H1 (cell line): ENCODE data around the gene PC. TPM values are rescaled to one million over a fixed set of nuclear protein-coding genes. Genes with fewer than 3 reads are reported as not detected.

Experiments used
- CTCF ChIA-PET: fragments of 300-600 bp; sonication (Branson Sonifier 250); formaldehyde crosslinking; loops from one replicate; lab custom pipeline; 2021; ENCODE audit not compliant: partially characterized antibody; lab: Charles Lee
- POLR2A ChIA-PET: fragments of 300-600 bp; sonication (Branson Sonifier 250); formaldehyde crosslinking; loops from one replicate; lab custom pipeline; 2021; ENCODE audit warnings: inconsistent platforms; ENCODE audit not compliant: partially characterized antibody; lab: Charles Lee
- DNase-seq, 2 experiments: peaks; one replicate each; pipeline versions ENCODE4 v3.0.0 to v3.0.0-alpha.2; 2010 to 2022; ENCODE audit warnings: low spot score in 2 of 2, low read depth in 1 of 2, mixed read lengths in 1 of 2
- FAIRE-seq: peaks from 2 replicates; lab custom pipeline; 2011; peaks lifted over from hg19 to GRCh38; lab: Jason Lieb, UNC
- H2AFZ ChIP-seq: 2 replicates; pipeline ENCODE4 v1.8.1; 2012; ENCODE audit warnings: low read length, inconsistent platforms
- H2AK5ac ChIP-seq: 2 replicates; pipeline ENCODE4 v1.6.1; 2013; ENCODE audit warnings: low read depth, low read length
- H2BK120ac ChIP-seq: replicated peaks from 2 replicates; pipeline ENCODE3; 2013; ENCODE audit warnings: low read depth, low read length, inconsistent platforms
- H2BK12ac ChIP-seq: 2 replicates; pipeline ENCODE4 v1.6.1; 2013; ENCODE audit warnings: low read depth, low read length
- H2BK15ac ChIP-seq: 2 replicates; pipeline ENCODE4 v1.6.1; 2013; ENCODE audit warnings: low read length
- H2BK20ac ChIP-seq: 2 replicates; pipeline ENCODE4 v1.6.1; 2013; ENCODE audit warnings: low read length
- H2BK5ac ChIP-seq: 2 replicates; pipeline ENCODE4 v1.6.1; 2013; ENCODE audit warnings: low read depth, low read length
- H3K14ac ChIP-seq: 2 replicates; pipeline ENCODE4 v1.6.1; 2013; ENCODE audit warnings: inconsistent platforms; ENCODE audit not compliant: insufficient read length
- H3K18ac ChIP-seq: 2 replicates; pipeline ENCODE4 v1.6.1; 2013; ENCODE audit warnings: low read length; ENCODE audit errors: extremely low read depth
- H3K23ac ChIP-seq: 2 replicates; pipeline ENCODE4 v1.6.1; 2013; ENCODE audit warnings: inconsistent platforms; ENCODE audit not compliant: insufficient read length
- H3K23me2 ChIP-seq: 2 replicates; pipeline ENCODE4 v1.6.1; 2013; ENCODE audit warnings: low read depth, low read length
- H3K27ac ChIP-seq: 2 replicates; pipeline ENCODE4 v1.6.1; 2011; ENCODE audit warnings: low read depth, low read length, inconsistent platforms
- H3K27me3 ChIP-seq, 4 experiments: replicated peaks in 1 of 4; 1 replicate in 1 of 4; 2 replicates in 3 of 4; pipeline versions ENCODE4 v1.6.1 to v1.8.1; 2011 to 2013; ENCODE audit warnings: low read length in 3 of 4, mild to moderate bottlenecking in 3 of 4, inconsistent platforms in 2 of 4, mixed read lengths in 2 of 4, moderate library complexity in 1 of 4; ENCODE audit not compliant: control insufficient read depth in 3 of 4, insufficient read depth in 3 of 4; ENCODE audit errors: extremely low read depth in 1 of 4
- H3K36me3 ChIP-seq, 4 experiments: 2 replicates each; pipeline versions ENCODE4 v1.6.1 to v1.8.1; 2011 to 2013; ENCODE audit warnings: mild to moderate bottlenecking in 4 of 4, low read length in 3 of 4, moderate library complexity in 2 of 4, control low read depth in 1 of 4, inconsistent platforms in 1 of 4; ENCODE audit not compliant: insufficient read depth in 4 of 4, control insufficient read depth in 2 of 4
- H3K4ac ChIP-seq: replicated peaks from 2 replicates; pipeline ENCODE3; 2013; ENCODE audit warnings: low read length, low read depth, mixed read lengths, inconsistent platforms; ENCODE audit not compliant: insufficient read length
- H3K4me1 ChIP-seq, 4 experiments: replicated peaks in 1 of 4; 1 replicate in 1 of 4; 2 replicates in 3 of 4; pipeline versions ENCODE4 v1.6.1 to v1.8.1; 2011 to 2013; ENCODE audit warnings: low read length in 3 of 4, inconsistent platforms in 2 of 4, mixed read lengths in 1 of 4; ENCODE audit not compliant: insufficient read depth in 4 of 4, control insufficient read depth in 3 of 4
- H3K4me2 ChIP-seq, 2 experiments: 2 replicates each; pipeline versions ENCODE4 v1.6.1 to v1.8.1; 2011 to 2013; ENCODE audit warnings: low read depth in 2 of 2, low read length in 2 of 2, control low read depth in 1 of 2, inconsistent platforms in 1 of 2, mild to moderate bottlenecking in 1 of 2; ENCODE audit not compliant: insufficient read depth in 1 of 2
- H3K4me3 ChIP-seq, 4 experiments: fragments of 200-600, 300-600 bp in 1 of 4; sonication (generic), shearing (Covaris generic), sonication (Bioruptor Twin) in 1 of 4; 2 replicates each; pipeline versions ENCODE4 v1.5.1 to v1.8.1; 2011 to 2016; ENCODE audit warnings: low read length in 4 of 4, low read depth in 3 of 4, control low read depth in 2 of 4, inconsistent platforms in 2 of 4, mild to moderate bottlenecking in 2 of 4, mixed read lengths in 1 of 4, moderate library complexity in 1 of 4; ENCODE audit not compliant: insufficient read depth in 2 of 4; ENCODE audit errors: extremely low read depth in 1 of 4
- H3K56ac ChIP-seq: replicated peaks from 2 replicates; pipeline ENCODE3; 2013; ENCODE audit warnings: low read depth, mild to moderate bottlenecking, mixed read lengths, low read length, inconsistent platforms; ENCODE audit not compliant: insufficient read length
- H3K79me1 ChIP-seq: 2 replicates; pipeline ENCODE4 v1.6.1; 2013; ENCODE audit warnings: low read depth, low read length, control low read depth
- H3K79me2 ChIP-seq, 2 experiments: 2 replicates each; pipeline versions ENCODE4 v1.6.1 to v1.8.1; 2012 to 2013; ENCODE audit warnings: low read length in 2 of 2, mild to moderate bottlenecking in 2 of 2, inconsistent platforms in 1 of 2; ENCODE audit not compliant: insufficient read depth in 2 of 2, control insufficient read depth in 1 of 2
- H3K9ac ChIP-seq, 4 experiments: replicated peaks in 1 of 4; 1 replicate in 1 of 4; 2 replicates in 3 of 4; pipeline versions ENCODE4 v1.6.1 to v1.8.1; 2011 to 2013; ENCODE audit warnings: low read depth in 3 of 4, low read length in 3 of 4, control low read depth in 2 of 4, mild to moderate bottlenecking in 2 of 4, moderate library complexity in 2 of 4, inconsistent platforms in 1 of 4; ENCODE audit errors: extremely low read depth in 1 of 4
- H3K9me3 ChIP-seq, 2 experiments: 2 replicates each; pipeline versions ENCODE4 v1.6.1 to v1.8.1; 2012 to 2013; ENCODE audit warnings: mild to moderate bottlenecking in 2 of 2, moderate library complexity in 2 of 2, control low read depth in 1 of 2, inconsistent platforms in 1 of 2, low read depth in 1 of 2, low read length in 1 of 2, mixed read lengths in 1 of 2; ENCODE audit not compliant: insufficient read depth in 2 of 2
- H4K20me1 ChIP-seq, 2 experiments: replicated peaks in 1 of 2; 2 replicates each; pipeline versions ENCODE3 to v1.8.1; 2011 to 2013; ENCODE audit warnings: inconsistent platforms in 2 of 2, low read length in 2 of 2, mild to moderate bottlenecking in 1 of 2; ENCODE audit not compliant: insufficient read depth in 2 of 2, control insufficient read depth in 1 of 2
- H4K5ac ChIP-seq: 2 replicates; pipeline ENCODE4 v1.6.1; 2013; ENCODE audit warnings: low read length, low read depth, mixed read lengths, inconsistent platforms; ENCODE audit not compliant: insufficient read length
- H4K8ac ChIP-seq: 2 replicates; pipeline ENCODE4 v1.8.0; 2013; ENCODE audit warnings: mild to moderate bottlenecking, moderate library complexity, low read length, inconsistent platforms; ENCODE audit not compliant: insufficient read depth; ENCODE audit errors: extremely low read depth
- H4K91ac ChIP-seq: replicated peaks from 2 replicates; pipeline ENCODE3; 2013; ENCODE audit warnings: low read length, mixed read lengths, inconsistent platforms; ENCODE audit not compliant: insufficient read length
- CBX8 ChIP-seq: fragments of 300-800, 300-1000 bp; sonication (generic); IDR thresholded peaks from 2 replicates; pipeline ENCODE4 v1.7.1; 2016; ENCODE audit warnings: low read depth, low read length, borderline replicate concordance
- CHD2 ChIP-seq: IDR thresholded peaks from 2 replicates; pipeline ENCODE4 v1.6.1; 2012; ENCODE audit warnings: low read length, improper control_type of control experiment
- CTCF ChIP-seq, 3 experiments: IDR thresholded peaks; 1 replicate in 2 of 3; 2 replicates in 1 of 3; pipeline versions ENCODE4 v1.5.1 to v1.6.1; 2011; ENCODE audit warnings: low read length in 3 of 3, mild to moderate bottlenecking in 3 of 3, inconsistent platforms in 2 of 3, low read depth in 1 of 3, moderate library complexity in 1 of 3; ENCODE audit not compliant: insufficient read depth in 1 of 3; ENCODE audit errors: control extremely low read depth in 1 of 3
- NANOG ChIP-seq: IDR thresholded peaks from 2 replicates; pipeline ENCODE4 v1.6.1; 2011; ENCODE audit warnings: low read length, low read depth, mild to moderate bottlenecking, inconsistent platforms; ENCODE audit not compliant: insufficient read depth, poor library complexity, severe bottlenecking
- POU5F1 ChIP-seq: IDR thresholded peaks from 2 replicates; pipeline ENCODE4 v1.6.1; 2011; ENCODE audit warnings: low read depth, mild to moderate bottlenecking, low read length, moderate library complexity
- SIRT6 ChIP-seq: IDR thresholded peaks from one replicate; pipeline ENCODE4 v1.7.1; 2012; ENCODE audit warnings: low read length, inconsistent platforms
- TCF12 ChIP-seq: IDR thresholded peaks from 2 replicates; pipeline ENCODE4 v1.6.1; 2011; ENCODE audit warnings: low read depth, mild to moderate bottlenecking, low read length
- WGBS, 2 experiments: shearing (Covaris generic) in 1 of 2; methylation state at CpG; one replicate each; pipeline versions ENCODE4 v1.1.6 to v1.1.7; 2013 to 2015; ENCODE audit warnings: low lambda C conversion rate in 2 of 2, mixed read lengths in 2 of 2, inconsistent platforms in 1 of 2, low coverage in 1 of 2, missing lambda C conversion rate in 1 of 2; ENCODE audit not compliant: insufficient replicate concordance in 2 of 2, insufficient coverage in 1 of 2, insufficient read length in 1 of 2; ENCODE audit errors: extremely low coverage in 1 of 2, missing lambda C conversion rate in 1 of 2; 5-methylcytosine and 5-hydroxymethylcytosine counted together
- polyA plus RNA-seq, 7 experiments: library from polyadenylated mRNA; depleted of rRNA in 3 of 7; stranded (reverse) in 5 of 7; unstranded in 2 of 7; fragments of >200 nt in 5 of 7; fragments of 200-250 nt in 2 of 7; gene quantifications; 1 replicate in 5 of 7; 2 replicates in 1 of 7; 4 replicates in 1 of 7; pipeline versions ENCODE4 v1.2.1 to v1.2.3, GENCODE V29; 2011 to 2013; ENCODE audit warnings: missing spikeins in 2 of 7, mixed read lengths in 2 of 7
- total RNA-seq: library from RNA; stranded (reverse); fragmentation: NEBNext Ultra II Directional; extraction: Animal tissue kit (Norgen Biotek cat#: 25700); gene quantifications from 2 replicates; pipeline ENCODE4 v1.2.1, GENCODE V29; 2021

PC gene
- total and polyA plus RNA-seq, 2 of the 8 experiments (the other 6 are each of a cell fraction or from before 2014, with no cell fraction given): 11.5 to 27.5 TPM

- Histone ChIP-seq H3K56ac (no peak overlapping the region), H4K5ac (no peak overlapping the region), H2AK5ac (no peak overlapping the region), H3K23me2 (no peaks in the 10 kb centered on the region), H3K79me1 (no peaks in the 10 kb centered on the region; the same call in 1 of the 2 replicates), H3K27me3 (no peaks in the 10 kb centered on the region), H2BK120ac (no peak overlapping the region), H3K79me2 (no peaks in the 10 kb centered on the region), H4K91ac (no peak overlapping the region), H3K14ac (no peak overlapping the region), H4K8ac (no peak overlapping the region), H3K4me1 (peaks cover 0 to 10% (median 4%) of the 10 kb centered on the region in 4 experiments; a peak in 6 of 7 replicates), H2AFZ (no peak overlapping the region), H3K4me2 (no peak overlapping the region), H2BK20ac (no peak overlapping the region), H3K9ac (no peak overlapping the region), H3K4ac (no peak overlapping the region), H3K23ac (no peak overlapping the region), H3K36me3 (no peaks in the 10 kb centered on the region), H3K4me3 (no peak overlapping the region), H2BK12ac (no peak overlapping the region), H2BK15ac (peak overlapping the region; percentile 95), H2BK5ac (peak overlapping the region; percentile 21; the same call in 1 of the 2 replicates), H3K18ac (no peak overlapping the region), H4K20me1 (no peaks in the 10 kb centered on the region), H3K9me3 (no peaks in the 10 kb centered on the region), H3K27ac (no peak overlapping the region)
- DNase-seq (no peak), FAIRE-seq (no peak)
- TF ChIP-seq CBX8 (no peak), SIRT6 (no peak), CHD2 (no peak), CTCF (IDR thresholded peaks at IDR 0.05; ENCODE audit: control extremely low read depth in 1 of 3, insufficient read depth in 1 of 3, low read depth in 1 of 3, low read length in 3 of 3) (no peak), TCF12 (no peak), POU5F1 (no peak), NANOG (no peak)
- CTCF ChIA-PET: interaction anchor here (0.8 to 5.7 kb wide), 5 partner anchors 9 to 556 kb away, joined by 3 to 27 read pairs (median 4); no protein-coding TSS in a partner anchor
- WGBS, 2 experiments: 88% methylated on average over 6 of the region's 6 CpGs; no CpG with 5 or more reads in 1 of the 2 experiments
- POLR2A ChIA-PET: no interaction called here
These were observed 38.3 kb downstream of the PC start for GRCh38 chr11:66919923-66920322.
